HEK293T (cell line): ENCODE measurements around the gene NADSYN1.
"Not testable (repeated sequence)": the region's sequence is repeated elsewhere in the genome, so short reads cannot be mapped to it uniquely, and the experiment has no call there.

Experiments
- CTCF ChIA-PET: fragments of 350-600 bp; formaldehyde crosslinking; extraction: SDS; loops from one replicate; lab custom pipeline; 2021; ENCODE audit warnings: antibody characterized with exemption, inconsistent platforms; lab: Yijun Ruan, JAX
- POLR2A ChIA-PET: fragments of 350-600 bp; formaldehyde crosslinking; extraction: SDS; loops from one replicate; lab custom pipeline; 2020; ENCODE audit warnings: antibody characterized with exemption, inconsistent platforms; lab: Yijun Ruan, JAX
- DNase-seq: peaks from one replicate; pipeline ENCODE4 v3.0.0; 2012; ENCODE audit warnings: mixed read lengths; ENCODE audit errors: extremely low spot score
- ARNT ChIP-seq: fragments of 450-650 bp; IDR thresholded peaks from 2 replicates; pipeline ENCODE4 v1.6.1; 2017; ENCODE audit warnings: mild to moderate bottlenecking
- BHLHE40 ChIP-seq: fragments of 450-650 bp; IDR thresholded peaks from 2 replicates; pipeline ENCODE4 v1.6.1; 2016; ENCODE audit warnings: mild to moderate bottlenecking, moderate library complexity, borderline replicate concordance
- CTBP1 ChIP-seq: fragments of 450-650 bp; IDR thresholded peaks from 2 replicates; pipeline ENCODE4 v1.6.1; 2016; ENCODE audit warnings: borderline replicate concordance
- ELF4 ChIP-seq: fragments of 450-650 bp; IDR thresholded peaks from 2 replicates; pipeline ENCODE4 v1.6.1; 2017; ENCODE audit warnings: antibody characterized with exemption
- FOXA1 ChIP-seq: fragments of 450-650 bp; IDR thresholded peaks from 2 replicates; pipeline ENCODE4 v1.6.1; 2016; ENCODE audit warnings: mild to moderate bottlenecking
- FOXK2 ChIP-seq: fragments of 450-650 bp; IDR thresholded peaks from 2 replicates; pipeline ENCODE4 v1.6.1; 2016; ENCODE audit warnings: mild to moderate bottlenecking
- FOXM1 ChIP-seq: fragments of 450-650 bp; IDR thresholded peaks from 2 replicates; pipeline ENCODE4 v1.6.1; 2017; ENCODE audit warnings: mild to moderate bottlenecking, borderline replicate concordance
- HDGF ChIP-seq: fragments of 450-650 bp; IDR thresholded peaks from 2 replicates; pipeline ENCODE4 v1.6.1; 2017; ENCODE audit warnings: antibody characterized with exemption, borderline replicate concordance
- L3MBTL2 ChIP-seq: fragments of 450-650 bp; conservative IDR thresholded peaks from 2 replicates; pipeline ENCODE4 v1.6.1; 2016; ENCODE audit warnings: mild to moderate bottlenecking
- LEF1 ChIP-seq: fragments of 450-650 bp; IDR thresholded peaks from 2 replicates; pipeline ENCODE4 v1.6.1; 2017; ENCODE audit warnings: mild to moderate bottlenecking, borderline replicate concordance
- NFRKB ChIP-seq: fragments of 450-650 bp; IDR thresholded peaks from 2 replicates; pipeline ENCODE4 v1.6.1; 2016; ENCODE audit warnings: mild to moderate bottlenecking, moderate library complexity
- SP1 ChIP-seq: fragments of 450-650 bp; IDR thresholded peaks from 2 replicates; pipeline ENCODE4 v1.6.1; 2017
- SUZ12 ChIP-seq: fragments of 450-650 bp; IDR thresholded peaks from 2 replicates; pipeline ENCODE4 v1.6.1; 2016; ENCODE audit warnings: mild to moderate bottlenecking
- TARDBP ChIP-seq: fragments of 450-650 bp; IDR thresholded peaks from 2 replicates; pipeline ENCODE4 v1.6.1; 2016
- ZNF384 ChIP-seq: fragments of 450-650 bp; IDR thresholded peaks from 2 replicates; pipeline ENCODE4 v1.6.1; 2016
- TF ChIP-seq, protein P1 (sequence below): fragments of 450-650 bp; IDR thresholded peaks from 2 replicates; pipeline ENCODE4 v1.6.1; 2016

Gene NADSYN1

DNA sequence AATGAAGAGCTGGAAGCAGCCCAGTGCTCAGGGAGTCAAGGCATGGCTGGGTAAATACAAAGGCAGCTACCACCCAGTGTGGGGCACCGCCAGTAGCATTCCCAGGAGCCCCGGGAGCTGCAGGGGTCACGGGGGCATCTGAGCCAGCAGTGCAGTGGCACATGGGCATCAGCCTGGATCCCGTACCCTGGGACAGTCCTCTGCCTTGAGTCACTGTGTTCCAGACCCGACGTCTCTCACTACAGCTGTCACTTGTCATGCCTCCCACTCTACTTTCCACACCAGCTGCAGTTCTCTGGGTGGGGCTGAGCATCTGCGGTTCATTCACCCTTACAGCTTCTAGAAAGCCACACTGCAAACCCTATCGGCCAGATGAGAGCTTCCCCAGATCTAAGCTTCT lies 34.4 kb upstream of the NADSYN1 start:
- CTCF ChIA-PET: interaction anchor here (0.6 kb wide), 1 partner anchor 24 kb away, joined by 5 read pairs; no protein-coding TSS in a partner anchor
- POLR2A ChIA-PET: no interaction called here
- TF ChIP-seq CTBP1 (no peak), L3MBTL2 (no peak), HDGF (no peak), SUZ12 (no peak), LEF1 (no peak), FOXK2 (no peak), BHLHE40 (no peak), NFRKB (no peak), ZNF384 (no peak), ARNT (no peak), ELF4 (no peak), FOXM1 (no peak), TARDBP (no peak), FOXA1 (no peak), SP1 (no peak)
- TF ChIP-seq, protein P1, sequence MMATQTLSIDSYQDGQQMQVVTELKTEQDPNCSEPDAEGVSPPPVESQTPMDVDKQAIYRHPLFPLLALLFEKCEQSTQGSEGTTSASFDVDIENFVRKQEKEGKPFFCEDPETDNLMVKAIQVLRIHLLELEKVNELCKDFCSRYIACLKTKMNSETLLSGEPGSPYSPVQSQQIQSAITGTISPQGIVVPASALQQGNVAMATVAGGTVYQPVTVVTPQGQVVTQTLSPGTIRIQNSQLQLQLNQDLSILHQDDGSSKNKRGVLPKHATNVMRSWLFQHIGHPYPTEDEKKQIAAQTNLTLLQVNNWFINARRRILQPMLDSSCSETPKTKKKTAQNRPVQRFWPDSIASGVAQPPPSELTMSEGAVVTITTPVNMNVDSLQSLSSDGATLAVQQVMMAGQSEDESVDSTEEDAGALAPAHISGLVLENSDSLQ: no peak

DNA sequence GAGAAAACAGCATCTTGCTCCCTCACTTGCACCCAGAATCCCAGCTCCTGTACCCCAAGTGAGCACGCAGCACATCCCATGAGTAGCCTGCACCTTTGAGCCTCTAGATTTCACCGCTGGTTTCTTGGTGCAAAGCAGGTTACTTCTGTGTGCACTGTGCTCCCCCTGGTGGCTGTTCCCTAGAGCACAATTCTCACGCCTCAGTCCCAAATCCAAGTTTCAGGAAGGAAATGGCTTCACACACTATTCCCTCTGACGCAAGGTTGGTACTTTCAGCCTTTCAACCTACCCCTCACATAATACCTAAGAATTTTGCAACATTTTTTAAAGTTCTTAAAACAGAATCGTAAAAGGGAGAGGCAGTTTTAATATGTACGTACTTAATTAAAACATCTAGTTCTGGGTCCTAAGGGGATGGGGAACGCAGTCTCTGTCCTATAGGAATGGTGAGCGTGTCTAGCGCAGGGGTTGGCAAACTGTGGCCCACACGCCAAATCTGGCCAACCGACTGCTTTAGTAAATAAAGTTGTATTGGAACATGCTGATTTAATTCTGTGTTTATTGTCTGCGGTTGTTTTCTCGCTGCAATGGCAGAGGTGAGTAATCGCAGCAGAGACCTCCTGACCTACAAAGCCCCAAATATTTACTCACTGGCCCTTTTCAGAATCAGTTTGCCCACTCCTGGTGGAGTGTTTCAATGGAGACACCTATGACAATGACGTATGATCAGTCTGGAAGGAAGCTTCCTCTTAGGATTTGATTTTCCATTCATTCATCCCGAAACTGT lies 32.4 kb upstream of the NADSYN1 start:
- no peak for TF ChIP-seq SP1
- no peak for TF ChIP-seq ELF4
- no peak for TF ChIP-seq BHLHE40
- no peak for TF ChIP-seq TARDBP
- no peak for TF ChIP-seq ARNT
- no peak for TF ChIP-seq CTBP1
- TF ChIP-seq ZNF384: no peak
- no peak for TF ChIP-seq L3MBTL2
- TF ChIP-seq, protein P1: no peak
- TF ChIP-seq LEF1: no peak
- TF ChIP-seq NFRKB: no peak
- no peak for TF ChIP-seq FOXK2
- no peak for TF ChIP-seq FOXA1
- no peak for TF ChIP-seq SUZ12
- TF ChIP-seq HDGF: no peak
- POLR2A ChIA-PET: no interaction called here

More for the DNA sequence above, 34.4 kb upstream of the NADSYN1 start:
- no peak for DNase-seq

DNA sequence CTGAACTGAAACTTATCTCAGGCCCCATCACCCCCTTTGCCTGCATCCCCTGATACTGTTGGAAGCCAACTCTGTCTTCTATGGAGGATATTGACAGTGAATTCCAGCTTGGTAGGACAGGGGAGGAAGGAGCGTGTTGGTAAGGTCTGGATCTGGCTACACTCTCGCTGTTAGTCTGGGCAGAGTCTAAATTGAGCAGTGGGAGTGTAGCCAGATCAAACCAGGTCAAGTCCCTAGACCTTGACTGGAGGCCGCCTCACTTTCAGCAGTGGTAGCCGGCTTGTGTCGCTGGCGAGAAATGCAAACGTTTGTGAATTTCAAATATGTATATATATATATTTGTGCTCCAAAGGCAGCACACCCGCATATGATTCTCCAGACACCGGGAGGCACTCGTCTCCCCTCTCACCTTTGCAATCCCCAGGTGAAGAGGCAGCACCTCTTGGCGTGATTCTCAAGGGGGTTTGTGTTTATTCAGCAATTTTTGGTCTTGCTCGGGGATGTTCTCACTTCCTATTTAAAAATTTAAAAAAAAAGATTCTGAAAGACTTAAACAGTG lies 31.5 kb upstream of the NADSYN1 start:
- POLR2A ChIA-PET: no interaction called here
- TF ChIP-seq, protein P1: no peak
- no peak for TF ChIP-seq TARDBP
- no peak for TF ChIP-seq LEF1
- no peak for TF ChIP-seq CTBP1
- no peak for TF ChIP-seq NFRKB
- CTCF ChIA-PET: no interaction called here
- no peak for DNase-seq

More for the DNA sequence above, 32.4 kb upstream of the NADSYN1 start:
- DNase-seq: peak; percentile 67
- CTCF ChIA-PET: interaction anchor here (0.6 to 0.7 kb wide), 2 partner anchors 25 to 859 kb away, joined by 3 read pairs; no protein-coding TSS in a partner anchor

DNA sequence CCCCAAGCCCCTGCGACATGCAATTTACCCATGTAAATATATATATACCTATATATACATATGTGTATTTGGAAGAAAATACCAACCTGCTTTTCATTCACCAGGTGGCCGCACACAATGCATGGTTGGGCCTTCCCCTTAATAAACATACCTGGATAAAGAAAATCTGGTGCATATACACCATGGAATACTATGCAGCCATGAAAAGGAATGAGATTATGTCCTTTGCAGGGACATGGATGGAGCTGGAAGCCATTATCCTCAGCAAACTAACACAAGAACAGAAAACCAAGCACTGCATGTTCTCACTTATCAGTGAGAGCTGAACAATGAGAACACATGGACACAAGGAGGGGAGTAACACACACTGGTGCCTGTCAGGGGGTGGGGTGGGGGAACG lies 30.7 kb upstream of the NADSYN1 start:
- CTCF ChIA-PET, POLR2A ChIA-PET: not testable (repeated sequence)

DNA sequence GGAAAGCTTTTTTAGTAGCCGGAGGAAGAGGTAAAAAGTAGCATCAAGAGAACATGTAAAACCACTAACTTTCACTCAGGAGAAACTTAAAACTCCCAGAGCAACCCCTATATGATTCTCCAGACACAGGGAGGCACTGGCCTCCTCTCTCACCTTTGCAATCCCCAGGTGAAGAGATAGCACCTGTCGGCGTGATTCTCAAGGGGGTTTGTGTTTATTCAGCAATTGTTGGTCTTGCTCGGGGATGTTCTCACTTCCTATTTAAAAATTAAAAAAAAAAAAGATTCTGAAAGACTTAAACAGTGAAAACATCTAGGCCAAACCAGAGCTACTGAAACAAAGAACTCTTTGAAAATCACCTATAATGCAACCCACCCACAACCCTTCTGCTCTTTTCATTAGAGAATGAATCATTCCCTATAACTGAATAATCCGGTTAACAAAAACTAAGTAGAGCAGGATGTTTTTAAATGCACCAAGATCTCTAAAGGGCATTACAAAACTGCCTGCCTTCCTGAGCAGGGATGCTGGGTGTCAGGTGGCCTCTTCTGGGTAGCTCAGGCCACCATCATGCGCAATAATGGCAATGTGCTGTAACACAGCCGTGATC lies 29.7 kb upstream of the NADSYN1 start:
- TF ChIP-seq, protein P1: no peak
- TF ChIP-seq LEF1 (no peak), FOXK2 (no peak), ZNF384 (no peak), NFRKB (no peak), TARDBP (no peak), L3MBTL2 (no peak), ELF4 (no peak), ARNT (no peak), HDGF (no peak)
- ChIA-PET POLR2A (no interaction called here), CTCF (no interaction called here)
- DNase-seq: no peak

More for the DNA sequence above, 30.7 kb upstream of the NADSYN1 start:
- DNase-seq: not testable (repeated sequence)

DNA sequence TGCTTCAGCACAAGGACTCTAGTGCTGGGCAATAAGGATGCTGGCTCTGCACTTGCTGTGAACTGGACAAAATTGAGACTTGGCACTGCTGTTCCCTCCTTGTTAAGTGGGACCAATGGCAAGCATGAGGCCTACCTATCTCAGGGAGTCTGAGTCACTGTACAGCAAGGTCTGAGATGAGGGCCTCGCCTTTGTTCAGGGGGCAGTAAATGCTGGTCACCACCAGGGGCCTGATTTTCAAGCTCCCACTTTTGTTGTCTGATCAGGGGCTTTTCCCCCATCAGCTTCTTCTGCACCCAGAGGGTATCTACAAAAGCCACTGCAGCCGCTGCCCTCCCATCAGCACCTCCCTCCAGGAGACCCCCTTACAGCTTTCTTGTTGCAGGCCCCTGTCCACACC lies 27.6 kb upstream of the NADSYN1 start:
- POLR2A ChIA-PET: no interaction called here
- CTCF ChIA-PET: interaction anchor here (0.6 kb wide), 1 partner anchor 305 kb away, joined by 4 read pairs; no protein-coding TSS in a partner anchor
- no peak for DNase-seq
- TF ChIP-seq SUZ12 (no peak), ELF4 (no peak), TARDBP (no peak), SP1 (no peak), ZNF384 (no peak), CTBP1 (no peak), ARNT (no peak), FOXM1 (no peak), FOXK2 (no peak), HDGF (no peak), NFRKB (no peak), LEF1 (no peak), BHLHE40 (no peak), L3MBTL2 (no peak), FOXA1 (no peak)
- TF ChIP-seq, protein P1: no peak
